ENCODE measurements around the gene EEF1E1.

The EEF1E1 gene

DNA sequence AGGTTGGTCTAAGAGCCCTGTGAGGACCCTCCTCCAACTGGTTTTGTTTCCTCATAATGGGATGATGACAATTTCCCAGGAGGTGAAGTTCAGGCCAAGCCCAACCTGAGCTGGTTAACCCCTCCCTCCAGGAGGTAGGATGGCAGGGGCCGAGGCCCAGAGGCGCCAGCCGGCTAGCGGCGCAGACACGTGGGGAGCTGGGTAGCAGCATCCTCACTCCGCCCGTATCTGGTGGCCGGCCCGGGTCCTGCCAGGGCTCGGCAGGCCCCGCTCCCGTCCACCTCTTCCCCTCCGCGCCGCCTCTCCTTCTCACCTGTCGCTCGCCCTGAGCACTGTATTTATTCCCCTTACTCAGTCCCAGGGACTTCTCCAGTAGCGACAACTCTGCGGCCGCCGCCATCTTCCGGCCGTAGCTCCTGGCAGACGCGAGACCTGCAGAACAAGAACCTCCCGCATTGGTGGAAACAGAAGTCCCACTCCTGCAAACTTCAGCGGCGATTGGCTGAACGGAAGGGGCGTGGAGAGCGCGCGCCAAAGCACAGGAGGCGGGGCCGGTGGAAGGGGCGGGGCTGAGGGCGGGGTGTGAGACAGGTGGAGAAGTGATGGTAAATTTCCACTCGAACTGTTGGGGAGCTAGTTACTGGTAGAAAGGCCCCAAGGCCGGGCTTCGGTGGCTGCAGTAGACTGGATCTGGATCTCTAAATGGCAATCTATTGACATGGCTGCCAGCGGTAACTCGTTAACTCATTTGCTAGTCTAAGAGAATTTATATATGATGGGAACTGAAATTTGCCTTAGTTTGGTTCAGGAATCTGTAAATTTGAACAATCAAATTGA is at the start of gene EEF1E1:
Gene EEF1E1, minus strand, starts transcription at position 427 of the 837 bp plus-strand sequence. Its CDS starts 27 bp downstream, at position 400.
- peak; percentile 86 for DNase-seq

DNA sequence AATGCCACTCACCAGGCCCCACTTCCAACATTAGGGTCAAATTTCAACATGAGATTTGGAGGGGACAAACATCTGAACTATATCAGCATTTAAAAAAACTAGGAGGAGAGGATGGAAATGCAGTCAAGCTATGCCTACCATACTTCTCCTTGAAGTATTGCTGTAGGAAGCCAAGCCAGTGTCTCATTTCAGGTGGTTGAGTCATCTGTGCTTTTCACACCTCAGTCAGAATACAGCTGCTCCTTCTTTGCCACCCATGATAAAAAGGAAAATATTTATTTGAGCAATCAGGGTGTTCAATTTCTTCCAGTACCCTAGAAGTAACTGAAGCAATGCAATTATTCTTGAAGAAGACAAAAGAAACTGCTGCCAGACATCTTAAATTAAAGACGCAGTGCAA is 47.0 kb upstream of the EEF1E1 start:
- DNase-seq: no peak

- no peak for DNase-seq
These were observed 41.6 kb upstream of the EEF1E1 start for GRCh38 chr6:8143945-8144344.

DNA sequence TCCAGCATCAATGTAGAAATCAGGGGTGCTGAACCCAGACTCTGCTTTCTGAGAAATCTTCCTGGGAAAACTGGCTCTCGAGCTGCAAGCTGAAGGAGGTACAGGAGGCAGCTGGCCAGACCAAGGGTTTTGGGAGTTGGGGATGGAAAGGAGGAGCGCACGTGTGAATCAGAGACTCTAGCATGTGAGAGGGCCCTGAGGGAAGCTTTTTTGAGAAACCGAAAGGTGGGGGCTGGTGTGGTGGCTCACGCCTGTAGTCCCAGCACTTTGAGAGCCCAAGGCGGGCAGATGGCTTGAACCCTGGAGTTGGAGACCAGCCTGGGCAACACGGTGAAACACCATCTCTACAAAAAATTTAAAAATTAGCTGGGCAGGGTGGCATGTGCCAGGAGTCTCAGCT is 37.1 kb upstream of the EEF1E1 start:
- DNase-seq: no peak

GRCh38 chr6:8137529-8137939 is 35.2 kb upstream of the EEF1E1 start:
- no peak for DNase-seq

DNA sequence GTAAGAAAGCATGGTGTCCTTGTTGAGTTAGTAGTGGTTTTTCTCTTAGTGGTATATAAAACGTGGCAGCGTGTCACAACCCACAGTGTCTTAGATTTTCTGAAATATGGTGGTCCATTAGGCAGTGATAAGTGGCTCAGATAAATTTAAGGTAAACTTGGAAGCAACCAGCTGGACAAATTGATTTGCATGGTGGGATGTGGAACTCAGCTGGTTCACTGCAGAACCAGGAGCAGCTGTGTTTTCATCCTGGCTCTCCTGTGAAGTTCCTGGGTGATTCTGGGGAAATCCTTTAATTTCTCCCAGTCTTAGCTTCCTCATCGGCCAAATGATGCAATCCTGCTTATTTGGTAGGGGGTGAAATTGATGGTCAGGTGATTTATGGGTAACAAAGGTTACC is 32.9 kb upstream of the EEF1E1 start:
- DNase-seq: no peak

GRCh38 chr6:8132130-8132529 is 29.8 kb upstream of the EEF1E1 start:
- DNase-seq: no peak

- DNase-seq: peak; percentile 53
These were observed 29.0 kb upstream of the EEF1E1 start for GRCh38 chr6:8131265-8131897.

DNA sequence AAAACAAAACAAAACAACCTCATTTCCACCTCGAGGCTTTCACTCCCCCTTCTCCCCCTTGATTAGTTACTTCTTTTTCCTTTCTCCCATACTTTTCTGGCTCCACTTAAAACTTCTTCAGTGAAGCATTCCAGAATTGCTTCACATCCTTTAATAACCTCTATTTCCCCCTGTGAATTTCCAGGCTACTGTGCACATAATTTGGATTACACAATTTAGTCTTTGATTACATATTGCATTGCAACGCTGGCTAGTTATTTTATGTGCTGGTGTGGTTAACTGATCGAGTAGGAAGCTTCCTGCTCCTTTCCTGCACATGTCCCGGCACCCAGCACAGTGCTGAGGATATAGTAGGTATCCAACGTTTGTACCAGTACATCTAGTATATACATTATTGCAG is 28.1 kb upstream of the EEF1E1 start:
- DNase-seq: no peak

DNA sequence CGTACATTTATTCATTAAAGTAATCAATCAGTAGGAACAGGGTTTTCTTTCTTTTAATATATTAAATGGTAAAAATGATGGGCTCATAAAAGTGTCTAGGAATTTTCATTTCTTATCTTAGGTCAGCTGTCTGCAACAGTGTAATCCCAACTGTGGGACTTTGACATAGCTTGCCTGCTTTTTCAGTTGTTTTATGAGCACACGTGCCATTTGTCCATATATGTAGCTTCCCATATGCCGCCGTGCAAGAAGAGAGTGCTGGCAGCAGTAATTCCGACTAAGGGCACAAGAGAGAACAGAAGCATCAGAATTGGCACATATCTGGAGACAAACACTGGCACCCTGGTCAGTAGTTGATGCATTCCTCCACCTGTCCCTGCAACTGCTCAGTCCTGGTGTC is 20.9 kb upstream of the EEF1E1 start:
- DNase-seq: no peak

- DNase-seq: no peak
These were observed 12.6 kb upstream of the EEF1E1 start for GRCh38 chr6:8114956-8115355.

GRCh38 chr6:8113131-8113654 is 10.8 kb upstream of the EEF1E1 start:
- no peak for DNase-seq

DNA sequence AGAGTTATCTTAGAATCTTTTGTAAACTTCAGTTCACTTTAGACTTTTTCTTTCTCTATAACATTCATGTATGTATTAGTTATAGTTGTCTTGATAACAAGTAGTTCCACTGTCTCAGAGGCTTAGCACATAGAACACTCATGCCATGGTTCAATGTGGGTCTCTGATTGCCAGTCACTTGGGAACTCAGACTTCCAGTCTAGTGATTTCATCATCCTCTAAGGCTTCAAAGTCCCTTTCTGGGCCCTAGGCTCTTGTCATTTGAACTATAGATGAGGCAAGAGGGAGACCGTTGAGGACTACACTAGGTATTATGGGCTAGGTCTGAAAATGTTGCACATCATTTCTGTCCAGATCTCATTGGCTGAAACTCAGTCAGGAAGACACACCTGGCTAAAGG is 8.4 kb upstream of the EEF1E1 start:
- DNase-seq: no peak

DNA sequence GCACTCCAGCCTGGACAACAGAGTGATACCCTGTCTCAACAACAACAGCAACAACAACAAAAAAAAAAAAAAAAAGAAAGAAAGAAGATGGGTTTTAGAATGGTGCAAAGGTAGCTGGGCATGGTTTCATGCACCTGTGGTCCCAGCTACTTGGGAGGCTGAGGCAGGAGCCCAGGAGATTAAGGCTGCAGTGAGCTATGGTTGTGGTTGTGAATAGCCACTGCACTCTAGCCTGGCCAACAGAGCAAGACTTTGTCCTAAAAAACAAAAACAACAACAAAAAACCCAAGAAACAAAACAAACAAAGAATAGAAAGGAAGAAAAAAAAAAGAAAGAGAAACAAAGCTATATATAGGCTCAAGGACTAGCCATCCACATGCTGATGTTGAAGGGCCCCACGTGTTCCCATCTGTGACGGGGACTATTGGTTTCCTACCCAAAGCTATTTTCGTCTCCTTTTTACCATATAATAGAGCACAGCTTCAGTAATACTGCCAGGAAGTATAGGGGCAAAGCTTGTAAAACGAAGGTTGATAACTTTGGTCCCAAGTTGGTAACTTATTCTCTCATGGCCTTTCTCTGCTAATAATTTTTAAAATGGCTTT is 7.9 kb upstream of the EEF1E1 start:
- DNase-seq: no peak

- no peak for DNase-seq
These were observed 6.6 kb upstream of the EEF1E1 start for GRCh38 chr6:8108759-8109539.

GRCh38 chr6:8108031-8108660 is 5.8 kb upstream of the EEF1E1 start:
- no peak for DNase-seq

DNA sequence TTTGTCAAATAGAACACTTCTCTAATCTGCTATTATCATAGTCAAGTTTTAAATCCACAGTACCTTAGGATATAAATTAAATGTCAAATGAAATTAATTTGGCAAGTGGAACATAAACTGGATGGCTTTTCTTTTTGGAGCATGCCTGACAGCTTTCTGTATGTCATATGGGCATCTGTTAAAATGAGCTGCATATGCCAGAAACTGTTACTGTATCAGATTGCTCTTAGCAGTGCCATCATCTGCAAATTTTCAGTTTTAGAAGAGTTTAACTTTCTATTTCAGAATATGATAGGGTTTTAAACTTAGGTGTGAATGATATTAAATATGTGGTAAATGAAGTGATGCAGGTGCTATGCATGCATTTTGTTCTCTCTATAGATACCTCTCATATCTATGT is 3.4 kb upstream of the EEF1E1 start:
- DNase-seq: no peak

GRCh38 chr6:8103726-8104125 is 1.4 kb upstream of the EEF1E1 start:
- no peak for DNase-seq

GRCh38 chr6:8100159-8100854 is 2.0 kb downstream of the EEF1E1 start:
- DNase-seq: no peak

DNA sequence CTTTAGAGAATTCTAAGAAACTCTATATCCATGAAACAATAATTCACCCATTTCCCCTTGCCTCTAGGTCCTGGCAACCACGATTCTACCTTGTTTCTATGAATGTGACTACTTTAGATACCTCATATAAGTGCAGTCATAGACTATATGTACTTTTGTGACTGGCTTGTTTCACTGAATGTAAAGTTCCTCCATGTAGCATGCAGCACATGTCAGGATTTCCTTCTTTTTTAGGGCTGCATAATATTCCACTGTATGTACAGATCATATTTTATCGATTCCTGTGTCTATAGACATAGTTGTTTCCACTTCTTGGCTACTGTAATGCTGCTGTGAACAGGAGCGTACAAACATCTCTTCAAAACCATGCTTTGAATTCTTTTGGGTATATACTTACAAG is 11.7 kb downstream of the EEF1E1 start:
- DNase-seq: no peak

GRCh38 chr6:8088886-8089285 is 13.5 kb downstream of the EEF1E1 start:
- no peak for DNase-seq
